EH (cell line): ENCODE results near the gene TSPAN6.

Experiments used
- DNase-seq: peaks from one replicate; pipeline ENCODE4 v3.0.0-alpha.2; 2015; ENCODE audit warnings: low read depth

Gene TSPAN6, protein sequence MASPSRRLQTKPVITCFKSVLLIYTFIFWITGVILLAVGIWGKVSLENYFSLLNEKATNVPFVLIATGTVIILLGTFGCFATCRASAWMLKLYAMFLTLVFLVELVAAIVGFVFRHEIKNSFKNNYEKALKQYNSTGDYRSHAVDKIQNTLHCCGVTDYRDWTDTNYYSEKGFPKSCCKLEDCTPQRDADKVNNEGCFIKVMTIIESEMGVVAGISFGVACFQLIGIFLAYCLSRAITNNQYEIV

DNA sequence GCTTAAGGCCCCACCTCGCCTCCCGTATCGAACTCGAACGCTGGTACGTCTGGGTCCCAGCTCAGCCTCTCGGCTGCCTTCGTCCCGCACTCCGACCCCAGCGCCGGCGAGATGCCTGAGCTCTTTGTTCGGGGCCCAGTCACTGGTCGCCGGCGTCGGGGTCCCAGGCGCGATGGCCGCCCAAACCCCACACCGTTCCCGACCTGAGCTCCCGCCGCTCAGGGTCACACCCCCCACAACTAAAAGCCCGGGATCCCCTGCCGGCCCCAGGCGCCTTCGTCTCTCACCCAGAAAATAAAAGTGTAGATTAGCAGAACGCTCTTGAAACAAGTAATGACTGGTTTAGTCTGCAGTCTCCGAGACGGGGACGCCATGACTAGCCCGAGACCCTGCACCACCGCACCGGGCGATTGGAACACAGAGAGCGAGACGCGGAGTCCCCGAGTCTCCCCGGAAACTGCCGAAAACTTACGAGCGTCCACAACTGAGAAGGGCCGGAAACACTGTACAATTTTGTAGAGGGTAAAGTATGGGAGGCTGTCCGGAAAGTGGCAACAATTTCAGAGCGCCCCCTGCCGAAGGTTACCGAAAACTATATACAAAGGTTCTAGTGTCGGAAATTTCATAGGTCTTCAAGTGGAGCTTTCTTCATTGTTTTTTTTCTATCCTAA is at the start of gene TSPAN6:
TSPAN6 (minus strand) TSS at position 486 of the 671 bp plus-strand sequence; CDS start at position 374, 112 bp downstream.
- peak; percentile 86 for DNase-seq

DNA sequence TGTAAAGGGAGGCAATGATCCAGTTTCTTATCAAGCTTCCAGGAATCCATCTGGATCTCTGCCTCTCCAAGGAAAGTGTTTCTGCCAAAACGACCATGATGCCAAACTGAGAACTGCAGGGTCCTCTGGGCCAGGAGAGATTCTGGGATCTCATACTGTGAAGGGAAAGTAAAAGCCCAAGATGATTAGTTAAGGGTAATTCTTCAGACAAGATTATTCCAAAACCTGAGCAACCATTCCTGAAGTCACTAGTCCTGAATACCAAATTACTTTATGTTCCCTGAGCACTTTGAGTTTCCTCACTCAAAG is 49.3 kb upstream of the TSPAN6 start:
- no peak for DNase-seq

DNA sequence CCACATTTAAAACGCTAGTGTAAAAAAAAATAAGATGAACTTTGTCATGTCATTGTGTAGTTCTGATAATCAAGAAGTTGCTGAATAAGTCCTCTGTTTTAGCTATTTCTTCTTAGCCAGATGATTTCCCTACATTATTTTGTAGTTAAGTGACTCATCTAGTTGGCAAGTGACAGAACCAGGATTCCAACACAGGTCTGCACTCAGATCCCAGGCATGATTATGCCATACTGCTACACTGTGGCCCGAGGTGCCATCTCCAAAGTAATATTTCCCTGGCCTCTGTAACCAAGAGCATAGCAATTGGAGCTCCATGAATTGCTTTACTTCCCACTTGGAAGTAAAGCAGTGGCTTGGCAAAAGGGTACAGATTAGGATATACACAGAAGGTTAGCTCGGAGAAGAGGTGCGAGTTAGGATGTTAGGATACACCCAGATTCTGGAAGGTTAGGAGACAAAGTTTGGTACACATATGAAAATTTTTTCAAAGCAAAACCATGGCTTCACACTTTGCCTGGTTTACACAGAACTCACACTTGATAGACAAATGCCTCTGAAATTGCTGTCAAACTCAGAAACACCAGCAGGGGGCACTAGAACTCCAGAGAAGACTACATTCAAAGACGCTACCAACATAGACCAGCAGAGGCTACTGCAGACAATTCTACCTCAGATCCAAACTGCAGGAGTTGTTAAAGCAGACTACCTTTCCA is 48.8 kb upstream of the TSPAN6 start:
- DNase-seq: peak; percentile 72

DNA sequence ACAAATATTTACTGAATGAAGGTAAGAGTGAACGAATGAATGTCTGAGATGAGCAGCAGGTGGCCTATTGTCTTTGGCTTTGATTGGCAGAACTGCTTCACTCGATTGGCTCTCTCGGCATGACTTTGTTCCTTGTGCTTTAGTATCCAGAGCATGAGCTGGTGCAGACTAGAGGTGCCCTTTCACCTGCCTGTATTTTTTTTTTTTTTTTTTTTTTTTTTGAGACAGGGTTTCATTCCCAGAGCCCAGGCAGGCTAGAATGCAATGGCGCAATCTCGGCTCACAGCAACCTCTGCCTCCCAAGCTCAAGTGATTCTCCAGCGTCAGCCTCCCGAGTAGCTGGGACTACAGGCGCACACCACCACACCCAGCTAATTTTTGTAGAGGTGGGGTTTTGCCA is 46.3 kb upstream of the TSPAN6 start:
- DNase-seq: no peak

DNA sequence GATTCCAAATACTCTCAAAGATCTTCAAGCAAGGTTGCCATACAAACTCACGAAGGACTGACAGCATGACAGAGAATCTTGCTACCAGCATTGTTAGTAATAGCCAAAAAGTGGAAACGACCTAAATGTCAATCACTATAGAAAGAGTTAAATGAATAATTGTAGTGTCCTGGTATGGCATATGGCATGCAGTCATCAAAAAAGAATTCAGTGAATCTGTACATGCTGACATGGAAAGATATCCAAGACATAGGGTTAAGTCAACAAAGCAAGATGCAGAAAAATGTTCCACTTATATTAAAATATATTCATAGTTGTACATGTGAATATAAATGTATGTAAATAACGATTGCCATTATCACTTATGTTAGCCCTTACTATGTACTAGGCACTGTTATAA is 45.0 kb upstream of the TSPAN6 start:
- peak; percentile 40 for DNase-seq

DNA sequence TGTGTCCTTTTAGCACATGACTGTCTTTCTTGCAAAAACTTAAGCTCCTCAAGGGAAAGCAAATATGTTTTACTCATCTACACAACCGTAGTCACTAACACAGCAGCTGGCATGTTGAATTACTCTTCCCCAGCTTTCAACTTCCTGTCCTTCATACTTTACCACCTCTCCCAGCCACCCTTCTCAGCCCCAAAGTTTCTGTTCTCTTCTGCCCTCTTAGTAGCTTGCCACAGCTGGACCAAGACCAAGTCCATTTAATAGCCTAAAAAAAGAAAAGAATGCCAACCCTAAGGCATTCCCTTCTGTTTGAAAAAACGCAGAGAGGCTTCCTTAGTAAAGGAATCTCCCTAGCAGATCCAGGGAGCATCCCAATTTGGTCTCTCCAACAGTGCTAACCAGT is 44.1 kb upstream of the TSPAN6 start:
- DNase-seq: peak; percentile 64

DNA sequence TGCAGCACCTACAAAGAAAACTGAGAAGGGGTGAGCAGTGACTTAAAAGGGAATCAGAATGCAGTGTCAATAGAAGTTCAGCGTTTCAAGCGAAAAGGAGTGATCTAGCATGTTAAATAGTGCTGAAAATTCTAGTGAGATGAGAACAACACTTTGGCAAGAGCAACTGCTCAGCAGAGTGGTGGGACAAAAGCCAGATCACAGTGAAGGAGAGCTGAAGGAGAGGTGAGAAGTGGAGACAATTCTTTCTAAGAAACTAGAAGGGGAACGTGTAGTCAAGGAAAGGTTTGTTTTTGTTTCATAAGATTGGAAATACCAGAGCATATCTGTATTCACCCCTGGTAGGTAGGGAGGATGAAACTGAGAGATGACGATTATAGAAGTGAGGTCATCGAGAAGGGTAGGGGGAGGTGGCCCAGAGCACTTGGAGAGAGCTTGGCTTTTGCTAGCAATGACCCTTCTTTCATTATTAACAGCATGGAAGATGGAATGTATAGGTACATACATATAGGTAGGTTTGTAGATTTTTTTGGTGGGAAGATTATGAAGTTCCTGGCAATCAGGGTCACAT is 41.1 kb upstream of the TSPAN6 start:
- no peak for DNase-seq

DNA sequence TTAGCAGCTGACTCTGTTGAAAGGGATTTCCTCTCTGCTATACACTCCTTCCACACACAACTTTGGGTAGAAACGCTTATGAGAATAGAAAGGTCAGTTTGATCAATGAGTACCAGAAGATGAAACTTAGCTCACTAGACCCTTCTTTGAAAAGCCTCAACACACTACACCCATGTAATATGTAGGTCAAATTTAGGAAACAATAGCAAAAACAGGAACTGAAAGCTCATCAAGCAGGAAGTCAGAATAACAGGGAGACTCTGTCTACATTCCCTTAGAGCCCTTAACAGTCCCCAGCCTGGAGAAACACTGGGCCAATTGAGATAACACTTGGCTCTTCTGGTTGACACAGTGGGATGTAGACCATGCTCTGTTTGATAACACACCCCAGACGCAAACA is 38.1 kb upstream of the TSPAN6 start:
- DNase-seq: no peak

DNA sequence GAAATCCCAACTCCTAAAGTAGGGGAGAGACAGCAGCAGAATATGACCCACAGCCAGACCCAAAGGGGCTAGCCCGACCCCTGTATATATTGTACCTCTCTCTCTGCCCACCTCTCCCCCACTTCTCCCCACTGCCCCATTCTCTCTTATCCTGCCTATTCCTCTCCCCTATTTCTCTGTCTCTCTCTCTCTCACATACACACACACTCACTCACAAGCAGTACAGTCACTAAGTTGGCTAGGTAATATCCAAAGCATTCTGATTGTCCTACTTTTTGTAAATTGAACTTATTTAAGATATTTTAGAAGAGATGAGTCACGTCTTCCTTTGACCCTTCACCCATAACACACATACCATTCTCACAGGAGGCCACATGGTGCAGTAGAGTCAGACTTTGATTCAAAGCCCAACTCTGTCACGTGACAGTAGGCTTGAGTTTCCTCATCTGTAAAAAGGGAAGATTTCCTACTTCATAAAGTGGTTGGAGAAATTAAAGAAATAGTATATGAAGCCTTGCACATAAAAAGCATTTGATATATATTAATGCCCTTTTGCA is 36.9 kb upstream of the TSPAN6 start:
- peak; percentile 78 for DNase-seq

DNA sequence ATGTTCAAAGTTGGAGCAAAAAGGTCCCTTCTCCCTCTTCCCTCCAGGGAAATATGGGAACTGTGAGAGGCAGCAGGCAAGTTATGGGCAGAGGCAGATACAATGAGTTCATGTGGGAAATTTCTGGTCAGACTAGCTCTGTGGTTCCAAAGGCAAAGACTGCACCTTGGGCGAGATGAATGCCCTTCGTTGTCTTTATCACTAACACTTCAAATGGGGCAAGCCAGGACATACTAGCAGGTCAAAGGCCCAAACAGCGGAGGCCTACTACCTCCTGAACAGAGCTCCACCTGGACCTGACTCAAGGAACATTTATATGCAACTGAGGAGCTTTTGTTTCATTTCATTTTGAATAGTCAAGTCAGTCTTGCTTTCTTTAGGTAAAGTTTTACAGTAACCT is 36.4 kb upstream of the TSPAN6 start:
- no peak for DNase-seq

DNA sequence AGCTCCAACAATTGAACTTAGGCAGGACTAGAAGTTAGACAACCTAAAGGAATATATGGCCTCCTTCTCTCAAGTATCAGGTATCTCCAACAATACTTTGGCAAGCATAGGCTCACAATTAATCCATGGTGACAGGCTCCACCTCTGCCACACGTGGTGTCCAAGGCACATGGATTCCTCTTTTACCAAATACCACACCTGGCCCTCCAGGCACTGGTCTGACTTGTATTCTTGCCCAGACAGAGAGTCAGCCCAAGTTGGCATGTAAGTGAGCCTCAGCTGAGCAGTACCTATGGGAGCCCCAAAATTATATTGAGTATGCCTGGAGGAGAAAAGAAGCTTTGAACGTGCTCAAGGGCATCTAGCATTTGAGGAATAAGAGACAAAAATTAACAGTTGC is 27.0 kb upstream of the TSPAN6 start:
- DNase-seq: no peak

DNA sequence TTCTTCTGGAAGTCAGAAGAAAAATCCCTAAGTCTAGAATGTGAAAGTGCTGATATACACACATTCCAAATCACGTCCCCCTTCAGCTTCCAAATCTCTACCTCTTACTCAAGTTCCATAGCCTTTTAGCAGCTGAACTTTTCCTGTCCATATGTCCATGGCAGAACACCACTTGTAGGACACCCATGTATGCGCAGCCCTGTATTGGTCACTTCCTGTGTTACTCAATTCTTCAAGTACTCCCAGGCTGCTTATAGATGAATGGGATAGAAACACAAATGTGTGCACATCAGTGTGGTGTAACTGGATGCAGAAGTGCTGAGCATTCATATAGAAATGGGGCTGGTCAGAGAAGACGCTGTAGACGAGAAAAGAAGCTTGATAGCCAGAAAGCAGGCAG is 26.2 kb upstream of the TSPAN6 start:
- no peak for DNase-seq

DNA sequence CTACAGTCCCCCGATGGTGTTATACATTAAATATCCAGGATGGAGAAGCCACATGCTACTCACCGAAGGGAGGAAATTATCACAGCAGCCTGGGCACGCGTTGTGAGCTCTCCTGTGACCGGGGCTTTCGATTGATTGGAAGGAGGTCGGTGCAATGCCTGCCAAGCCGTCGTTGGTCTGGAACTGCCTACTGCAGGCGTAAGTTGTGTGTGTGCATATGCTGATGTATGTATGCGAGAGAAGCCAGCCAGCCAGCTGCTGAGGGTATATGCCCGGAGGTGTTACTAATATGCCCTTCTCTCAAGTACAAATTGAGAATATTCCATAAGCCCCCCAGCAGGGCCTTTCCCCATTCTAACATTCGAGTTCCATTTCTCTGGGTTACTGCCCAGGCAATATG is 25.6 kb upstream of the TSPAN6 start:
- DNase-seq: no peak

DNA sequence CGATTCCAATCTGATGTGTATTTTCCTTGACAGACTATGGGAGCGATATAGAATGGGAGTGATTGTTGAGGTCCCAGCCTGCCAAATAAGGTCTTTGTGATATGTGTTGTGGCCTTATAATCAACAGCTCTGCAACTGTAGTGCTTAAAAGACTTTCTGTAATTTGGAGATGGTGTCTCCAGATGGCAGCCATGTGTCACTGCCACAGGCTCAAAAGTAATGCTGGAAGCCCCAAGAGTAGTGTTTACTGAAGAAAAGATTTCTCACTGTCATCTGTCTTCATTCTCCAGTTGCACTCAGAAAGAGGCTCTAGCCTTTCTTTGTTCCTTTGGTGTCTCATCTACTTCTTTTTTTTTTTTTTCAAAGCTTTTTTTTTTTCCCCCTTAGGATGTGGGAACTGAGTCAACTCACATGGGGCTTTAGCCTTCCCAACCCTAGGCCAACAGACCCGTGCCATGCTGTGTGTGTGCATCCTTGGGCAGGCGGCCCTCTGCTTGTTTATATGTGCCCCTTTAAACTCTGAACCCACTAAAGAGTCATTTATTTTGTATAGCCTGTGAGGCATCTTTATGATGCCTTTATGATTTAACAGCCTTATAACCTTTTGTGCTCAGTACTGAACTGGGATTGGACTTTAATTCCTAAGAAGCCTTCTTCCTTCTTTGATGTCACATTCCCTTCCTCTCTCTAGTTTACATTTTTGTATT is 23.0 kb upstream of the TSPAN6 start:
- no peak for DNase-seq

DNA sequence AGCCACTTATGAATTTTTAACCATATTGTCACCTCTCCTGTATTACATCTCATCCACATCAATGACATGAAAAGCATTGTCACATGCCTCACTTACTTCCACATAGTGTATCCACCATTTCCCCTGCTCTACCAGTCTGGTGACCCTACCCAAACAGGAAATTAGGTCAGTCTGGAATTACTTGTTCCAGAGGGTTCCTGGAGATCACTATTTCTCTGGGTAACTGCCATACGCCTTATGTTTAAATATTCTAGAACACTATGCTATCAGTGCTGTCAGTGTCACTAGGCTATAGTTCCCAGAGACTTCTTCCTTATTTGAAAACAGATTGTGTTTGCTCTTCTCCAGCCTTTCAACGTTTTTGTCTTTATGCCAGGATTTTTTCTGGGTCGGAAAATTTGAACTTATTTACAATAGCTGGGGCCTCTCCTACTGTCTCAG is 22.4 kb upstream of the TSPAN6 start:
- no peak for DNase-seq

DNA sequence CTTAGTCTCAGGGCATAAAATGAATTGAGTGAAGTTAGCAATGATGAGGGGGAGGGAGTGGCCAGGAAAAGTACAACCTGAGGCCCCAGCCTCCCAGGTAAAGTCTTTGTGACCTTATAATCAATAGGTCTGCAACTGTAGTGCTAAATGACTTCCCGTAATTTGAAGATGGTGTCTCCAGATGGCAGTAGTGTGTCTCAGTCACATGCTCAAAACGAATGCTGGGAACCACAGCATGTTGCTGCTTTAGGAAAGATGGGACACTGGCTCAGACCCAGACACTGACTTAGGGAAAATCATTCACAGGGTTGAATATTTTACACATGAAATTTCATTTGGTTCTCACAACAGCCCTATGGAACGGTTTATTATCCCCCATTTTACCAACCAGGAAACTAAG is 17.7 kb upstream of the TSPAN6 start:
- peak; percentile 37 for DNase-seq

DNA sequence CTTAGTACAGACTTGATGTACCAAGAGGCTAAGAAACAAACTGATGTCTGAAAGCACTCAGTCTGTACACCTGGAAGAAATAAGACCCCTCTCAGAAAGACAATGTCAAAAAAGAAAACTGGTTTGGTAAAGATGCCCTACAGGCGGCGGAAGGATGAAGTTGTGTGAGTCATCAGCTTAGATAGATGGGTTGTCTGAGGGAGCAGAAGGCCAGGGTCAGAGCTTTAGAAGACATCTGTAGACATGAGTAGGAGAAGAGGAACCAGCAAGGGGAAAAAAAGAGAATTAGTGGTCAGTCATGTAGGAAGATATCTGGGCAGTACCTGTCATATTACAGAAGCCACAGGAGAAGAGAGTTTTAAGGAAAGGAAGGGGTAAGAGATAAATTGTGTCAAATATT is 15.7 kb upstream of the TSPAN6 start:
- DNase-seq: no peak

DNA sequence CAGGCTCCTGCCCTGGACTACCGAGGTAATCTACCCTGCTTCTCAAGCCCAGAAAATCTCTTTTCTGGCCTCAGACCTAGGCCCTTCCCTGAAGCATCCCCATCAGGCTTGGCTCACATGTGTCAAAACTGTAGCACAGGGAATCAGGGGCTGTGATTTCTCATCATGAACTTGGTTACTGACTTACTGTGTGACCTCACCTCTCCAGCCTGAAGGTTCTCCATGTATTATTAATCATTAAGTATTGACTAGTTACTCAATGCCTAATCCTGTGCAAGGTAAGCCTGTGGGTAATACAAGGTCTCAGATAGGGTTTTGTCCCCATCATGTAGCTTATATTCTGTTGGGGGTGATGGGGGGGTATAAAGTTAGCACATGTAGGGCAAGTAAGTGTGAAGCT is 14.2 kb upstream of the TSPAN6 start:
- DNase-seq: no peak

DNA sequence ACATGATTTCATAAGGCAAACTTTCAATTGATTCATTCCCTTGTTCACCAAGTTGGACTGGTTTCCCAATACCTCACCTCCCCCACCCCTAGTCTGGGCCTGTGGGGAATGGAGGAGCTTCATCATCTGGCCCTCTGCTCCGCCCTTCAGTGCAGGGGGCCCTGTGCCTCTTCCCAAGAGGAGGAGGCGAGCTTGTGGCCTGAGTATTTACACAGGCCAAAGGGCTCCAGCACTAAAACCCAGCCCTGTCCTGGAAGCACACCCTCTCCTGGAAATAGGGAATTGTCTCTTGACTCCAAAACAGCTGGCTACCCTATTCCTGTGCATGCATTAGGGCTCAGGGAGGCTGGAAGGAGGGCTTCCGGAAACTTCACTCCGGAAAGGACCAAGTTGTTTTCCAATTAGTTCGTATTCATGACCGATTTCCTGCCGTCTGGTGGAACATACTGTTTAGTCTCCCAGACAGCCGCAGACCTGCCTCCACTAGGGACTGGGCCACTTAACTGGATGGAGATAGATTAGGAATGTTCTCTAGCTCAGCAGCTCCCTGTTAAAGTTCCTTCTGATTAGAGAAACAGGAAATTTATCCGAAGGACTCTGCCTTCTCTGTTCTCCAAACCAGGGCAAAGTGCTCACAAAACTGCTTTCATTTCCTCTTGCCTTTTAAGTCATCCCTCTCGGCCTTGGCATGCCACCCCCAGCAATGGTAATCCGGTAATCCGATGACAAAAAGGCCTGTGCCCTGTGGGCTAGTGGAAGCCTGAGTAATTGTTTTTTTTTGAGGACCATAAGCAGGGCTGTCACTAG is 13.1 kb upstream of the TSPAN6 start:
- peak; percentile 89 for DNase-seq

DNA sequence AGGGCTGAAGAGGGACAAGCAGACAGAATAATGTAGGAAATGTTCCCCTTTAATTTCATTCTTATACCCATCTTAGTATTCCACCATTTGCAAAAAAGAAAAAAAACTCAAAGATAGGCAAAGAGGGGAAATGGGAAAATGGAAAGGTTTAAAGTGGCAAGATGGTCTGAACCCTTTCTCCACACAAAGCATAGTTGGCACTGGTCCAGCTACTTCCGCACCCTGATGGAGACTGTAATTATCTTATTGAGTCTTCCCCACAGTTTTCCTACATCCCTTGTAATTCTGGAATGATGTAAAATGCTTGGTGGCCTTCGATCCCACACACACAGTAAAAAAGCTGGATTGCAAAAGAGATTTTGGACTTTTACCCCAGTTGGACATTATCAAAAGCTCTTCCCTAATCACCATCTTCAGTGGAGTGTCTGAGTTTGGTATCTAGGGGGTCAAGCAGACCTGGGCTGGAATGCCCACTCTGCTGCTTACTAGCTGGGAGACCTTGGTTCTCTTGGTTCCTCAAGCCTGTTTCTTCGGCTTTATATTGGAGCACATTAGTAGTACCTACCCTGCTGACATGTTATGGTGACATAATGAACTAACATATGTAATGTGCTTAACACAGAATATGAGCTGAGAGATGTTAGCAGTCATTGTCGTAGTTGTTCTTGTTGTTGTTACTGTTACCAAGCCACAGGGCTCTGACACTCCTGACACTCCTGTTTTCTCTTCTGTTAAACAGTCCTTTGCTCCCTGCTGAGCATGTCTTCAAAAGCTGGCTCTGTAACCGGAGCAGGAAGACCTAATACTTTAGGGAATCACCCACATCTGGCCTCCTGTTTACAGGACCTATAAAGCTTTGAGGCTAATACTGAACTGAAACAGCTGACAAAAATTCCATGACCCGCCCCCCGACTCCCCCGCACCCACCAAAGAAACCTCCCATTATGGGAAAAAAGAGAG is 12.1 kb upstream of the TSPAN6 start:
- DNase-seq: peak; percentile 74
